A673 (cell line): Measurements from ENCODE around the gene TMPRSS13. TPM values are rescaled to one million over a fixed set of nuclear protein-coding genes. Genes with fewer than 3 reads are reported as not detected.

Experiments used
- BruUV-seq: library from RNA; stranded (reverse); fragments of 400-500 nt; replicated peaks from 2 replicates; lab custom pipeline; 2021; lab: Mats Ljungman, UMichigan
- CTCF ChIA-PET: fragments of 300-600 bp; sonication (Branson Sonifier 250); formaldehyde crosslinking; loops from one replicate; lab custom pipeline; 2022; ENCODE audit warnings: antibody characterized with exemption; lab: Charles Lee
- POLR2A ChIA-PET: fragments of 300-600 bp; sonication (Branson Sonifier 250); formaldehyde crosslinking; loops from one replicate; lab custom pipeline; 2022; ENCODE audit warnings: antibody characterized with exemption; ENCODE audit not compliant: low non-redundant PET; lab: Charles Lee
- DNase-seq: peaks from one replicate; pipeline ENCODE4 v3.0.0-alpha.2; 2015; ENCODE audit warnings: low spot score
- H3K27ac ChIP-seq: fragments of 200-600 bp; sonication (generic); 2 replicates; pipeline ENCODE4 v1.5.1; 2016; ENCODE audit warnings: mixed run types, low read depth, mild to moderate bottlenecking, mixed read lengths, antibody characterized with exemption, low read length; ENCODE audit not compliant: poor library complexity, severe bottlenecking
- H3K27me3 ChIP-seq: fragments of 200-600 bp; sonication (generic); replicated peaks from 2 replicates; pipeline ENCODE4 v1.6.1; 2017; ENCODE audit warnings: mixed run types, low read depth, mild to moderate bottlenecking, mixed read lengths, antibody characterized with exemption, low read length; ENCODE audit not compliant: insufficient read depth, poor library complexity
- H3K36me3 ChIP-seq: fragments of 200-600 bp; sonication (generic); 2 replicates; pipeline ENCODE4 v1.6.1; 2016; ENCODE audit warnings: mixed run types, mild to moderate bottlenecking, mixed read lengths, antibody characterized with exemption, low read length; ENCODE audit not compliant: insufficient read depth, poor library complexity, severe bottlenecking
- H3K4me1 ChIP-seq: fragments of 200-600 bp; sonication (generic); 2 replicates; pipeline ENCODE4 v1.6.1; 2017; ENCODE audit warnings: mixed run types, mild to moderate bottlenecking, mixed read lengths, antibody characterized with exemption, low read length; ENCODE audit not compliant: insufficient read depth, poor library complexity, severe bottlenecking
- H3K4me3 ChIP-seq: fragments of 200-600 bp; sonication (generic); 2 replicates; pipeline ENCODE4 v1.5.1; 2016; ENCODE audit warnings: low read depth, mixed run types, mild to moderate bottlenecking, mixed read lengths, low read length; ENCODE audit not compliant: poor library complexity, severe bottlenecking
- H3K9me3 ChIP-seq: fragments of 200-600 bp; sonication (generic); 2 replicates; pipeline ENCODE4 v1.6.1; 2016; ENCODE audit warnings: mixed run types, low read depth, mild to moderate bottlenecking, mixed read lengths, antibody characterized with exemption, low read length; ENCODE audit not compliant: poor library complexity, severe bottlenecking
- CTCF ChIP-seq: fragments of 300-800, 200-600 bp; sonication (generic); conservative IDR thresholded peaks from 2 replicates; pipeline ENCODE4 v1.5.1; 2017; ENCODE audit warnings: low read depth, mild to moderate bottlenecking, antibody characterized with exemption, low read length, moderate library complexity, mixed read lengths
- EZH2 ChIP-seq: fragments of 200-600 bp; sonication (generic); IDR thresholded peaks from 2 replicates; pipeline ENCODE4 v1.6.1; 2017; ENCODE audit warnings: borderline replicate concordance, low read depth, mild to moderate bottlenecking, mixed read lengths, antibody characterized with exemption, low read length; ENCODE audit not compliant: poor library complexity, severe bottlenecking
- intact Hi-C: fragments of 100-400 bp; cut with micrococcal nuclease; formaldehyde crosslinking; loops from one replicate; pipeline ENCODE4 v1.10.0; 2022; ENCODE audit not compliant: unreplicated experiment
- total RNA-seq: library from RNA; stranded (reverse); gene quantifications from 2 replicates; pipeline ENCODE4 v1.2.3, GENCODE V29; 2021

TMPRSS13 gene
- total RNA-seq, 1 experiment from 2014 or later, result not detected

- TF ChIP-seq CTCF (no peak), EZH2 (no peak)
Observed at GRCh38 chr11:117910941-117911655, 18.1 kb downstream of the TMPRSS13 start.

DNA sequence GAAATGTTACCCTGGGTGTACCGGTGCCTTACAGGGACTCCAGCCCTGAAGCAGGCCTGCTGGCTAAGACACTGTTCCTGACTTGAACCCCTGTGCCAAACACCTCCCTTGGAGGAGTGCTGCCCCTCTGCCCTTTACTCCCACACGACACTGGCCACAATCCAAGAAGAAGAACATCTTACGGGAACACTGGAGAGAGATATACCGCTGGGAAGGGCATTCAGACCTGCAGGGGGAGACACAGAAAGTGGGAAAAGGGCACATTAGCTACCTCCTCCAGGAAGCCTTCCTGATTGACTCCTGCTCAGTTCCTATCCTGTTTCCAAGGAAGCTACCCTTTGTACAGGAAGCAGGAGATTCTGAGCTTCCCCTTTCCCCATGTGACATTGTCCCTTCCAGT is 18.7 kb downstream of the TMPRSS13 start:
- BruUV-seq, result no TSS peak
- Histone ChIP-seq H3K9me3 (no peaks in the 10 kb centered on the region), H3K27ac (no peak overlapping the region), H3K4me1 (peaks cover 18% of the 10 kb centered on the region), H3K27me3 (no peaks in the 10 kb centered on the region), H3K36me3 (no peaks in the 10 kb centered on the region), H3K4me3 (no peak overlapping the region)
- DNase-seq, result no peak
- TF ChIP-seq CTCF, result no peak
- TF ChIP-seq EZH2, result no peak
- ChIA-PET CTCF (no interaction called here), POLR2A (no interaction called here)
- intact Hi-C loops, result no loop called here

More at GRCh38 chr11:117910941-117911655, 18.1 kb downstream of the TMPRSS13 start:
- Histone ChIP-seq H3K36me3 (no peaks in the 10 kb centered on the region), H3K27me3 (no peaks in the 10 kb centered on the region), H3K4me1 (peaks cover 18% of the 10 kb centered on the region), H3K4me3 (no peak overlapping the region), H3K9me3 (no peaks in the 10 kb centered on the region), H3K27ac (no peak overlapping the region)
- DNase-seq, result no peak
- BruUV-seq, result no TSS peak
- intact Hi-C loops, result no loop called here
- ChIA-PET POLR2A (no interaction called here), CTCF (no interaction called here)

- CTCF ChIA-PET, result no interaction called here
Observed at GRCh38 chr11:117909611-117910382, 19.4 kb downstream of the TMPRSS13 start.

More at GRCh38 chr11:117909611-117910382, 19.4 kb downstream of the TMPRSS13 start:
- Histone ChIP-seq H3K27me3 (no peaks in the 10 kb centered on the region), H3K36me3 (no peaks in the 10 kb centered on the region), H3K4me1 (peaks cover 18% of the 10 kb centered on the region), H3K9me3 (no peaks in the 10 kb centered on the region), H3K27ac (no peak overlapping the region), H3K4me3 (no peak overlapping the region)
- TF ChIP-seq CTCF (no peak), EZH2 (no peak)
- POLR2A ChIA-PET, result no interaction called here
- no peak for DNase-seq
- intact Hi-C loops, result no loop called here
- BruUV-seq, result no TSS peak
